Fibroblast of mammary gland (primary cell): ENCODE measurements around the gene ULBP2.
"Not testable (repeated sequence)": the region's sequence is repeated elsewhere in the genome, so short reads cannot be mapped to it uniquely, and the experiment has no call there.

Experiments
- DNase-seq: peaks from one replicate; pipeline ENCODE4 v3.0.0-alpha.2; 2010; ENCODE audit warnings: low read depth
- H3K4me3 ChIP-seq: 2 replicates; pipeline ENCODE4 v1.5.1; 2011; ENCODE audit warnings: low read depth, mild to moderate bottlenecking, low read length, moderate library complexity; ENCODE audit not compliant: control insufficient read depth
- TF ChIP-seq, protein P1 (sequence below): conservative IDR thresholded peaks from 2 replicates; pipeline ENCODE4 v1.5.1; 2011; ENCODE audit warnings: low read depth, low read length, inconsistent platforms; ENCODE audit not compliant: control insufficient read depth, insufficient read depth

Gene ULBP2

DNA sequence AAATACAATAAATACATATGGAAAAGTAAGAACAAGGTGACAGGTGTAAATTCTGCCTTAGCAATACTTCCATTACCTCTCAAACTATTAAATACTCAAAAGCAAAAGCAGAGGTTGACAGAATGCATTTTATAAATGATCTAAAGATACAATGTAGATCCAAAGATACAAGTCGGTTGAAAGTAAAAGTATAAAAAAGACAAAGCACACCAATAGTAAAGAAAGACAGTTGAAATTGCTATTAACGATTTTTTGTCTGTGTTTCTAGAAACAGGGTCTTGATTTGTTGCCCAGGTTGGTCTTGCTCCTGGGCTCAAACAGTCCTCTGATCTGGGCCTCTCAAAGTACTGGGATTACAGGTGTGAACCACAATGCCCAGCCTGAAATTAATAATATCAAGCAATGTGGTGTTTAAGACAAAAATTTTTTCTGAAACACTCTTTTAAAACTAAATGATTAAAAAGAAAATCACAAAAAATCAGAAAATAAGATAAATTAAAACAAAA is 45.8 kb downstream of the ULBP2 start:
- DNase-seq, result no peak
- no peak overlapping the region for H3K4me3 ChIP-seq
- TF ChIP-seq, protein P1, sequence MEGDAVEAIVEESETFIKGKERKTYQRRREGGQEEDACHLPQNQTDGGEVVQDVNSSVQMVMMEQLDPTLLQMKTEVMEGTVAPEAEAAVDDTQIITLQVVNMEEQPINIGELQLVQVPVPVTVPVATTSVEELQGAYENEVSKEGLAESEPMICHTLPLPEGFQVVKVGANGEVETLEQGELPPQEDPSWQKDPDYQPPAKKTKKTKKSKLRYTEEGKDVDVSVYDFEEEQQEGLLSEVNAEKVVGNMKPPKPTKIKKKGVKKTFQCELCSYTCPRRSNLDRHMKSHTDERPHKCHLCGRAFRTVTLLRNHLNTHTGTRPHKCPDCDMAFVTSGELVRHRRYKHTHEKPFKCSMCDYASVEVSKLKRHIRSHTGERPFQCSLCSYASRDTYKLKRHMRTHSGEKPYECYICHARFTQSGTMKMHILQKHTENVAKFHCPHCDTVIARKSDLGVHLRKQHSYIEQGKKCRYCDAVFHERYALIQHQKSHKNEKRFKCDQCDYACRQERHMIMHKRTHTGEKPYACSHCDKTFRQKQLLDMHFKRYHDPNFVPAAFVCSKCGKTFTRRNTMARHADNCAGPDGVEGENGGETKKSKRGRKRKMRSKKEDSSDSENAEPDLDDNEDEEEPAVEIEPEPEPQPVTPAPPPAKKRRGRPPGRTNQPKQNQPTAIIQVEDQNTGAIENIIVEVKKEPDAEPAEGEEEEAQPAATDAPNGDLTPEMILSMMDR, result no peak

DNA sequence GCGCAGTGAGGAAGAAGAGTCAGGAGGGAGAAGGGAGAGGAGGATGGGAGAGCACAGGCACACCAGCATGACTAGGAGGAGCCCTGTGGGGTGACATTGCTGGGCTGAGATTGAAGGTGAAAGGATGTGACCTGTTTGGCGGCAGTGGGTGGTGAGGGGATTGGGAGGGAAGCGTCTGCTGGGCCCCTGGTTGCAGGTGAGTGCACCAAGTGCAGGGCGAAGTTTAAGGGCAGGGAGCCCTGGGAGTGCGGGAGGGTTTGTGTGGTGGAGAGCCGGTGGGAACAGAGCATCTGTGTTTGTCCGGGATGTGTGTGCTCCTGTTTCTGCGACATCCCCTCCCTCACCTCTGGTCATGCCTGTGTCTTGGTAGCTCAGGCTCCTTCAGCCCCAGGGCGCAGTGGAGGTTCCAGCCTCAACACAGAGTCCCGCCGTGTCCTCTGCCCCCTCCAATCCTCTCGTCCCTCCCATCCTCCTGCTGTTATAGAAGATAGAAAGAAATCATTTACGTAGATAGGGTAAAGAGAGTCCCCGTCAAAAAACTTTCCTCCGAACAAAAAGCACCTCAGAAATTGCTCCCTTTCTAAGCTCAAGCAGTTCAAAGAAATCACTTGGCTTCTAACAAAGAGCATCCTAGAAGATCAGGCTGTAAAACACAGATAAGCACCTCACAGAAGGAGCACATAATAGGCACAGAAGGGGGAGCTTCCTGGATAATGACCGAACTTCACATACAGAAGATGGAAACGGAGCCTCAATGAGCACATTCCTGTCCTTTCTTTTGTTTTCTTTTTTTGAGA is 46.9 kb downstream of the ULBP2 start:
- no peak for DNase-seq
- TF ChIP-seq, protein P1, result no peak
- H3K4me3 ChIP-seq, result no peak overlapping the region

DNA sequence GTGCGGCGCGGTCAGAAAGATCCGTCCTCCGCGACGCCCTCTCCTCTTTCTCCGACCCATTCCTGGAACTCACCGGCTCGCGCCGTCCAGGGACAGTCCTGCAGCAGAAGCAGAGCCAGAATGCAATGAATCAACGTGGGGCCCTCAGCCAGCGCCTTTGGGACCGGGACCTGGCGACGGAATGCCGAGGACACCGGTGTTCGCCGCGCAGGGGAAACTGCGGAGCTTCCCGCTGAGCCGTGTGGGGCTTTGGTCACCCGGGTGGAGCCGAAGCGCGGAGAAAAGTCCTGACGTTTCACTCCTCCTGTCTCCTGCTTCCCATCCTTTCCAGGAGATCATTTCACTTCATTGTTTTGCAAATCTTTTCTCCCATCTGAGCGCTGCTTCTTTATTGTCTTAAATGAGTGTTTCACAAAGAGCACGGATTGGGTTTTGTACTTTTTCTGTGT is 48.4 kb downstream of the ULBP2 start:
- no peak for DNase-seq
- H3K4me3 ChIP-seq, result no peak overlapping the region
- TF ChIP-seq, protein P1, result no peak

DNA sequence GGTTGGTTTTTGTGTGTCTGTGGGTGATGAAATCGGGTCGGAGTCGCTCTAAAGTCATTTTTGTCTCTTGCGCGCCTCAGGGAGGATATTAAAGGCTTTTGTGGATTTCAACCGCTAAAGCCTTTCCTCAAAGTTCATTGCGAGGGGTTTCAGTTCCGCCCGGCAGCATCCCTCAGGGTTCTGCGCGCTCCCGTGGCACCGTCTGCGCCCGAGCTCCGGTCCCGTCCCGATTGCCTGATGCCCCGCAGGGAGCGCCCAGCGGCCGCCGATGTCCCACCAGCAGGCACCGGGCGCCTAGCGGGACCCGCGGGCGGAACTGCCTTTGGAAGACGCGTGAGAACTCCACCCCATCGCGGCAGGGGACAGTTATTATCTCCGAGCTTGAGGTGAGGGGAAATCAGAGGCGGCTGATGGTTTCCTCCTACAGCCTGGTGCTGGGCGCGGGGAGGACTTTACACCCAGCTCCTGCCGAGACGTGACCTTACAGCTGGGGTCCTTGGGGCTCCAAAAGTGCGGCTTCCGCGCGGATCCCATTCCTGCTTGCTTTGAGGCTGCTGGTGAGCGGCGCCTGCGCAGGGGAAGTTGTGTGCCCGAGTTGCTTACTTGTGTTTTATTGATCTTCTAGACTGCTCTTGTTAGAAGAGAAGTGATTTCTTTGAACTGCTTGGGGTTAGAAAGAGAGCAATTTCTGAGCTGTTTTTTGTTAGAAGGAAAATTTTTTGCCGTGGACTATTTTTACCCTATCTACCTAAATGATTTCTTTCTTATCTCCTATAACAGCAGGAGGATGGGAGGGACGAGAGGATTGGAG is 49.1 kb downstream of the ULBP2 start:
- no peak for DNase-seq
- H3K4me3 ChIP-seq, result no peak overlapping the region
- TF ChIP-seq, protein P1, result no peak

DNA sequence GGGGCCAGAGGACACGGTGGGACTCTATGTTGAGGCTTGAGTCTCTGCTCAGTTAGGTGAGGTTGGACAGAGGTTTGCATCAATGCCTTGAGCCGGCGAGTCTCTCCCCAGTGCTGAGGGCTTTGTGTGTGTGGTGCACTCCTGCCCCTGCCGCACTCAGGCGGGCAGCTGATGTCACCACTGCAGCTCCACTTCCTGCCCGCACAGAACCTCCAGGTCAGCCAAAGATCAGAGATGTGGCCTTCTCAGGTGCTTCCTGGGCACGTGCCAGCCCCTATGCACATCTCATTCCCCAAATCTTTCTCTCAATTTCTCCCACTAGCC is 49.6 kb downstream of the ULBP2 start:
- not testable (repeated sequence) for H3K4me3 ChIP-seq, DNase-seq

DNA sequence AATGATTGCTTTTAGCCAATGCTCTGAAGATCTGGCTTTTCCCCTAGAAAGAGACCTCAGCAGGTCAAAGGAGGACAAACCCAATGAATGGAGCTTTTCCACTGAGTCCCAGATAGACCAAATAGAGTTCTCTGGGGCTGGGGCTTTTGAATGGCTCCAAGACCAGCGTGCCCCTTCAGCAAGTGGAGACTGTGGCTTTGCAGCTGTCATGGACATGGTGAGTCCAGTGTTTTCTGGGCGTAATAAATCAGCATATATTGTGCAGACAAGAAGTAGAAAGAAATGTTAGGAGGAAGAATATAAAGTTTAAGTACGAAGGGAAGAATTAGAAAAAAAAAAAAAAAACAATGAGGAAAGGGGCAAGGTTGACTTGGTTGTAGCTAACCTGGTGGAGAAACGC is 50.0 kb downstream of the ULBP2 start:
- DNase-seq, result no peak
- no peak overlapping the region for H3K4me3 ChIP-seq
- TF ChIP-seq, protein P1, result no peak

DNA sequence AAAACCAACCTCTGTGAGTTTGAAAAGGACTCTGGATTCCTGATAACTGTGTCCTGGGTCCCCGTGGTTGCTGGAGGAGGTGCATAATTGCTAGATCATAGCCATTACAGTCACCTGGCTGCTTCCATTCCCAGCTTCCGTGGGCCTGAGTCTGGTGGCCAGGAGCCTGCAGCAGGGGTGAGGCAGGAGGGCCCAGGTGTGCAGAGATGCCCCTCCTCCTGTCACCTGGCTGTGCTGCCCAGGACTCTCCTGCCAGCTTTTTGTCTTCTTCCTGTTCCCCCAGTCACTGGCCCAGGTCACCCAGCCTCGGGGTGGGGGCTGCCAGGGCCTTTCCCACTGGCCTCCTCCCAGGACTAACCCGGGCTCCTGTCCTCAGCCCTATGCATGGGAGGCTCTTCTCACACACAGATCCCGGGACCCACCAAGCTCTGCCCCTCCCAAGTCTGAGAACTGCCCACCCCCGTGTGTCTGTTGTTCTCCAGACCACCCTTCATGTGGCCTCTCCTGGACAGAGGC is 53.5 kb downstream of the ULBP2 start:
- TF ChIP-seq, protein P1, result no peak
- no peak for DNase-seq
- H3K4me3 ChIP-seq, result no peak overlapping the region
